Ishikawa (cell line): ENCODE measurements around the gene PIGA.
A peak's percentile ranks its signal among the peaks of the same experiment; 100 is the strongest.

ENCODE experiments used
- CEBPB ChIP-seq: IDR thresholded peaks from 2 replicates; pipeline ENCODE4 v1.6.1; 2012
- CREB1 ChIP-seq: IDR thresholded peaks from 2 replicates; pipeline ENCODE4 v1.6.1; 2012; ENCODE audit warnings: low read depth
- EP300 ChIP-seq: IDR thresholded peaks from 2 replicates; pipeline ENCODE4 v1.6.1; 2012; ENCODE audit warnings: borderline replicate concordance
- FOXM1 ChIP-seq: IDR thresholded peaks from 2 replicates; pipeline ENCODE4 v1.6.1; 2012; ENCODE audit warnings: low read depth, borderline replicate concordance
- MAX ChIP-seq: IDR thresholded peaks from 2 replicates; pipeline ENCODE4 v1.6.1; 2012
- NFIC ChIP-seq: IDR thresholded peaks from 2 replicates; pipeline ENCODE4 v1.6.1; 2012
- RAD21 ChIP-seq: IDR thresholded peaks from 2 replicates; pipeline ENCODE4 v1.6.1; 2012; ENCODE audit warnings: low read depth
- REST ChIP-seq: IDR thresholded peaks from 2 replicates; pipeline ENCODE4 v1.6.1; 2012; ENCODE audit warnings: low read depth, mild to moderate bottlenecking
- TAF1 ChIP-seq: IDR thresholded peaks from 2 replicates; pipeline ENCODE4 v1.6.1; 2012; ENCODE audit warnings: low read depth, mild to moderate bottlenecking
- TCF12 ChIP-seq: IDR thresholded peaks from 2 replicates; pipeline ENCODE4 v1.6.1; 2012; ENCODE audit warnings: low read depth
- TEAD4 ChIP-seq: IDR thresholded peaks from 2 replicates; pipeline ENCODE4 v1.6.1; 2012
- USF1 ChIP-seq: IDR thresholded peaks from 2 replicates; pipeline ENCODE4 v1.6.1; 2012
- YY1 ChIP-seq: IDR thresholded peaks from 2 replicates; pipeline ENCODE4 v1.6.1; 2012; ENCODE audit warnings: low read depth
- ZBTB7A ChIP-seq: IDR thresholded peaks from 2 replicates; pipeline ENCODE4 v1.6.1; 2012; ENCODE audit warnings: low read depth

Gene PIGA

GRCh38 chrX:15356444-15356843 is 21.1 kb upstream of the PIGA start:
- no peak for TF ChIP-seq REST
- no peak for TF ChIP-seq RAD21
- no peak for TF ChIP-seq MAX

- TF ChIP-seq MAX (no peak), NFIC (no peak), REST (no peak), TCF12 (no peak)
Observed at GRCh38 chrX:15350329-15350996, 15.1 kb upstream of the PIGA start.

- TF ChIP-seq YY1 (no peak), ZBTB7A (no peak), RAD21 (peak; percentile 57)
Observed at GRCh38 chrX:15349046-15349445, 13.7 kb upstream of the PIGA start.

- no peak for TF ChIP-seq TEAD4
- TF ChIP-seq MAX, result no peak
- TF ChIP-seq YY1, result no peak
- TF ChIP-seq CREB1, result no peak
- TF ChIP-seq REST, result no peak
- TF ChIP-seq TAF1, result no peak
- TF ChIP-seq RAD21, result no peak
- TF ChIP-seq CEBPB, result no peak
- no peak for TF ChIP-seq FOXM1
- no peak for TF ChIP-seq NFIC
- TF ChIP-seq USF1, result no peak
Observed at GRCh38 chrX:15345976-15346375, 10.7 kb upstream of the PIGA start.

GRCh38 chrX:15344106-15344505 is 8.8 kb upstream of the PIGA start:
- no peak for TF ChIP-seq TEAD4
- TF ChIP-seq CREB1, result no peak
- no peak for TF ChIP-seq TAF1
- TF ChIP-seq YY1, result no peak
- TF ChIP-seq EP300, result no peak
- TF ChIP-seq REST, result no peak
- TF ChIP-seq TCF12, result no peak
